A549 (cell line): Measurements from ENCODE around the gene ANKS1B.

Experiments
- CEBPB ChIP-seq, 2 experiments: fragments of >200 bp in 1 of 2; sonication (Bioruptor Twin) in 1 of 2; formaldehyde crosslinking in 1 of 2; IDR thresholded peaks; 2 replicates each; pipeline ENCODE4 v1.6.1; 2012 to 2016
- CTCF ChIP-seq: fragments of >200 bp; sonication (Bioruptor Twin); formaldehyde crosslinking; IDR thresholded peaks from 3 replicates; pipeline ENCODE4 v1.5.1; 2016
- EP300 ChIP-seq, 2 experiments: fragments of >200 bp; sonication (Bioruptor Twin); formaldehyde crosslinking; IDR thresholded peaks; 2 replicates in 1 of 2; 3 replicates in 1 of 2; pipeline ENCODE4 v1.6.1; 2016 to 2017
- RAD21 ChIP-seq, 2 experiments: fragments of >200 bp in 1 of 2; sonication (Bioruptor Twin) in 1 of 2; formaldehyde crosslinking in 1 of 2; IDR thresholded peaks in 1 of 2; conservative IDR thresholded peaks in 1 of 2; 2 replicates in 1 of 2; 3 replicates in 1 of 2; pipeline ENCODE4 v1.6.1; 2012 to 2018; ENCODE audit warnings: inconsistent platforms in 1 of 2

DNA sequence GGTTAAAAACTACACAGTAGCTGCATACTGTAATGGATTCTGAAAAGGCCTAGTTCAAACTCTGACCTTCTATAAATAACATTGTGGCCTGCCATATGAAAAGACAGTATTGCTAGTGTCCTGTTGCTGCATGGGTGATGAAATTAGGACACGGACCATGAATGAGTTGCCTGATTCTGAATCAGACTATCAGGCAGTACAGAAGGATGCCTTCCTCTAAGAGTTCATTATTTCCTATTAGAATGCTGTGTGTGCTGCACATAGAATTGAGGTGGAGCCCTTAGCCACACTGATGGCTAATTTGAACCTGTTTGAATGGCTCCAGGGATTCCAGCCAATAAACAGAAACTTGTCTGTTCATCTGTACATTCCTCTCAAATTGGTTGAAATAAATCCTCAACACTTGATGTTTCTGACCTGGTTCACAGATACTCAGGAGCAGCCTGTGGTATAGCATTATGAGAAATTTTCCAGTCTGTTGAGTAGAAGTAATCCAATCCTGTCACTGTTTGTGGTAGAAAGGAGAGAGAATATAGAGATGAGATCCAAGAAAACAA is 856.4 kb downstream of the ANKS1B start:
- TF ChIP-seq CEBPB (IDR thresholded peaks at IDR 0.05): no peak
- no peak for TF ChIP-seq RAD21 (conservative IDR thresholded peaks at IDR 0.05 in 1 of 2, IDR thresholded peaks at IDR 0.05 in 1 of 2)
- no peak for TF ChIP-seq EP300 (IDR thresholded peaks at IDR 0.05)
- TF ChIP-seq CTCF: no peak
